IMR-90 (cell line): Measurements from ENCODE around the gene BRD4. TPM values are rescaled to one million over a fixed set of nuclear protein-coding genes. Genes with fewer than 3 reads are reported as not detected.

Experiments
- ATAC-seq: fragments of 200-7000 bp; cut with Tn5 transposase; 2 replicates; pipeline ENCODE4 v1.9.1; 2020; ENCODE audit warnings: low read depth, mild to moderate bottlenecking, moderate library complexity
- BruUV-seq: library from RNA; stranded (reverse); fragments of 400-500 nt; replicated peaks from 2 replicates; lab custom pipeline; 2021; lab: Mats Ljungman, UMichigan
- CTCF ChIA-PET: fragments of 300-600 bp; formaldehyde crosslinking; extraction: SDS; loops from one replicate; lab custom pipeline; 2021; ENCODE audit warnings: antibody characterized with exemption; lab: Yijun Ruan, JAX
- POLR2A ChIA-PET: fragments of 300-600 bp; sonication (Branson Sonifier 250); formaldehyde crosslinking; loops from one replicate; lab custom pipeline; 2022; ENCODE audit warnings: antibody characterized with exemption; ENCODE audit not compliant: unreplicated experiment; lab: Charles Lee
- DNase-seq: peaks from one replicate; pipeline ENCODE4 v3.0.0; 2013
- H2AFZ ChIP-seq: replicated peaks from 2 replicates; pipeline ENCODE3; 2013; ENCODE audit warnings: low read length, mild to moderate bottlenecking; ENCODE audit not compliant: poor library complexity
- H2AK5ac ChIP-seq: 2 replicates; pipeline ENCODE4 v1.6.1; 2013; ENCODE audit warnings: low read depth, low read length, inconsistent platforms
- H2AK9ac ChIP-seq: replicated peaks from 2 replicates; pipeline ENCODE3; 2013; ENCODE audit warnings: mild to moderate bottlenecking, low read depth, low read length, moderate library complexity; ENCODE audit not compliant: poor library complexity
- H2BK120ac ChIP-seq: 2 replicates; pipeline ENCODE4 v1.6.1; 2013; ENCODE audit warnings: low read depth, low read length, inconsistent platforms
- H2BK15ac ChIP-seq: 3 replicates; pipeline ENCODE4 v1.6.1; 2013; ENCODE audit warnings: low read depth, low read length, inconsistent platforms
- H2BK20ac ChIP-seq: 2 replicates; pipeline ENCODE4 v1.6.1; 2013; ENCODE audit warnings: low read depth, mild to moderate bottlenecking, inconsistent platforms, low read length, moderate library complexity
- H2BK5ac ChIP-seq: 2 replicates; pipeline ENCODE4 v1.6.1; 2013; ENCODE audit warnings: mild to moderate bottlenecking, low read depth, low read length, inconsistent platforms; ENCODE audit not compliant: poor library complexity, severe bottlenecking
- H3K14ac ChIP-seq: replicated peaks from 2 replicates; pipeline ENCODE4 v1.6.1; 2013; ENCODE audit warnings: low read depth, low read length, inconsistent platforms
- H3K18ac ChIP-seq: 2 replicates; pipeline ENCODE4 v1.6.1; 2013; ENCODE audit warnings: low read depth, low read length, control low read depth
- H3K23ac ChIP-seq: 2 replicates; pipeline ENCODE4 v1.6.1; 2013; ENCODE audit warnings: low read depth, low read length, inconsistent platforms
- H3K27ac ChIP-seq: 2 replicates; pipeline ENCODE4 v1.5.1; 2013; ENCODE audit warnings: mild to moderate bottlenecking, control low read depth, low read length; ENCODE audit not compliant: insufficient read depth
- H3K27me3 ChIP-seq: 2 replicates; pipeline ENCODE4 v1.6.1; 2013; ENCODE audit warnings: low read length; ENCODE audit not compliant: control insufficient read depth, insufficient read depth
- H3K36me3 ChIP-seq: 2 replicates; pipeline ENCODE4 v1.6.1; 2013; ENCODE audit warnings: low read length, mixed read lengths; ENCODE audit not compliant: control insufficient read depth, insufficient read depth
- H3K4ac ChIP-seq: 2 replicates; pipeline ENCODE4 v1.6.1; 2013; ENCODE audit warnings: low read depth, low read length, inconsistent platforms
- H3K4me1 ChIP-seq: 2 replicates; pipeline ENCODE4 v1.6.1; 2013; ENCODE audit warnings: low read length, mixed read lengths; ENCODE audit not compliant: control insufficient read depth, insufficient read depth
- H3K4me2 ChIP-seq: 2 replicates; pipeline ENCODE4 v1.6.1; 2013; ENCODE audit warnings: low read depth, mild to moderate bottlenecking, control low read depth, low read length, moderate library complexity
- H3K4me3 ChIP-seq: 2 replicates; pipeline ENCODE4 v1.5.1; 2013; ENCODE audit warnings: low read depth, mild to moderate bottlenecking, control low read depth, low read length, moderate library complexity; ENCODE audit not compliant: insufficient read depth
- H3K56ac ChIP-seq: 2 replicates; pipeline ENCODE4 v1.6.1; 2013; ENCODE audit warnings: low read length, inconsistent platforms; ENCODE audit not compliant: insufficient read depth; ENCODE audit errors: extremely low read depth
- H3K79me1 ChIP-seq, 2 experiments: 2 replicates each; pipeline ENCODE4 v1.6.1; 2013; ENCODE audit warnings: low read length in 2 of 2, inconsistent platforms in 1 of 2, low read depth in 1 of 2
- H3K9ac ChIP-seq: 2 replicates; pipeline ENCODE4 v1.6.1; 2013; ENCODE audit warnings: low read depth, low read length, control low read depth
- H3K9me1 ChIP-seq: 2 replicates; pipeline ENCODE4 v1.6.1; 2013; ENCODE audit warnings: low read length, inconsistent platforms; ENCODE audit not compliant: insufficient read depth
- H3K9me3 ChIP-seq: 2 replicates; pipeline ENCODE4 v1.6.1; 2013; ENCODE audit warnings: low read length; ENCODE audit not compliant: control insufficient read depth, insufficient read depth
- H4K20me1 ChIP-seq: 2 replicates; pipeline ENCODE4 v1.6.1; 2013; ENCODE audit warnings: low read length, inconsistent platforms; ENCODE audit not compliant: insufficient read depth
- H4K5ac ChIP-seq: 2 replicates; pipeline ENCODE4 v1.6.1; 2013; ENCODE audit warnings: mild to moderate bottlenecking, low read depth, low read length, control low read depth
- H4K8ac ChIP-seq, 2 experiments: 2 replicates each; pipeline ENCODE4 v1.6.1; 2013; ENCODE audit warnings: low read depth in 2 of 2, low read length in 2 of 2, control low read depth in 1 of 2, inconsistent platforms in 1 of 2
- H4K91ac ChIP-seq: 2 replicates; pipeline ENCODE4 v1.6.1; 2013; ENCODE audit warnings: low read depth, low read length, inconsistent platforms; ENCODE audit not compliant: insufficient read depth
- BHLHE40 ChIP-seq: fragments of 150-350 bp; IDR thresholded peaks from 2 replicates; pipeline ENCODE4 v1.6.1; 2016; ENCODE audit warnings: mild to moderate bottlenecking, low read depth, low read length
- CEBPB ChIP-seq: IDR thresholded peaks from 2 replicates; pipeline ENCODE4 v1.6.1; 2012; ENCODE audit warnings: low read depth, low read length, improper control_type of control experiment
- FOS ChIP-seq: fragments of 150-350 bp; IDR thresholded peaks from 2 replicates; pipeline ENCODE4 v1.6.1; 2016; ENCODE audit warnings: low read depth, low read length
- NFE2L2 ChIP-seq: fragments of 150-350 bp; IDR thresholded peaks from 2 replicates; pipeline ENCODE4 v1.6.1; 2016; ENCODE audit warnings: low read depth, mild to moderate bottlenecking, low read length
- RCOR1 ChIP-seq: IDR thresholded peaks from 2 replicates; pipeline ENCODE4 v1.6.1; 2012; ENCODE audit warnings: mild to moderate bottlenecking, low read length, improper control_type of control experiment; ENCODE audit not compliant: insufficient replicate concordance
- SMC3 ChIP-seq: fragments of 150-350 bp; IDR thresholded peaks from 2 replicates; pipeline ENCODE4 v1.6.1; 2016; ENCODE audit warnings: low read depth, mild to moderate bottlenecking, antibody characterized with exemption, low read length, moderate library complexity
- WGBS, 2 experiments: methylation state at CpG; one replicate each; pipeline versions ENCODE4 v1.1.5 to v1.1.7; 2013; ENCODE audit warnings: missing lambda C conversion rate in 2 of 2; ENCODE audit not compliant: insufficient read length in 1 of 2; ENCODE audit errors: extremely low coverage in 2 of 2; 5-methylcytosine and 5-hydroxymethylcytosine counted together
- dilution Hi-C: fragments of 300-500 bp; cut with HindIII; formaldehyde crosslinking; loops from one replicate; pipeline ENCODE4 v1.14.3; 2018; ENCODE audit warnings: low sequenced_read_pairs; ENCODE audit not compliant: unreplicated experiment
- in situ Hi-C: fragments of 300-500 bp; cut with MboI; formaldehyde crosslinking; loops from 3 replicates; pipeline ENCODE4 v1.14.3; 2019; ENCODE audit warnings: low sequenced_read_pairs, inconsistent platforms, mixed read lengths
- intact Hi-C: fragments of 100-400 bp; cut with micrococcal nuclease; formaldehyde crosslinking; loops from 2 replicates; pipeline ENCODE4 v1.10.0; 2022
- polyA plus RNA-seq, 3 experiments: library from polyadenylated mRNA; depleted of rRNA; stranded (reverse); fragments of >200 nt; gene quantifications; 2 replicates each; pipeline ENCODE4 v1.2.3, GENCODE V29; 2012; ENCODE audit warnings: low replicate concordance in 1 of 3
- total RNA-seq: library from RNA; depleted of rRNA; stranded (reverse); fragments of >200 nt; gene quantifications from 2 replicates; pipeline ENCODE4 v1.2.3, GENCODE V29; 2012

BRD4 gene
- total and polyA plus RNA-seq, 2 of the 4 experiments (the other 2 are of a cell fraction): 7.0 to 21.1 TPM

DNA sequence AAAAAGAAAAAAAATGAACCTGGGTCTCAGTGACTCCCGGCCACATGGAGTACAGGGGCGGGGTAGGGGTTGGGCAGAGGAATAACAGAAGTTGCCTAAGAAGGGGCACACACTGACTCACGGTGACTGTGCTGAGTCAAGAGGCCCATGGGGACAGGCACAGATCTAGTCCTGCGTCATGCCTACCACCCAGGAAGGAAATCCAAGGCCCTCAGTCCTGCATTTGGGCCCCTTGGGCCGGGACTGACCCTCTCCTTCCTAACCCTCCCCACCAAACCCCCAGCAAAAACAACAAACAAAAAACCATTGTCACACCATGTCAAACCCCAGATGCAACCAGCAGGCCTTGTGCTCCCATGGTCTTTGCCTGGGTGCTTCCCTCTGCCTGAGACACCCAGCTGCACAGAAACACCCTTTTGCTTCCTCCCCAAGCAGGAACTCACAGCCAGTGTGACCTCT is 122.0 kb downstream of the BRD4 start:
- Histone ChIP-seq H3K9me1 (peaks cover 4% of the 10 kb centered on the region; the same call in 1 of the 2 replicates), H2BK20ac (peak overlapping the region; percentile 43; the same call in 1 of the 2 replicates), H4K8ac (peak overlapping the region; percentile 31 to 60; a peak in 1 of 4 replicates), H4K20me1 (no peaks in the 10 kb centered on the region), H3K56ac (no peak overlapping the region), H2BK15ac (no peak overlapping the region), H3K27ac (no peak overlapping the region), H2BK5ac (peak overlapping the region; percentile 31), H3K27me3 (no peaks in the 10 kb centered on the region), H2BK120ac (no peak overlapping the region), H3K14ac (peak overlapping the region; percentile 79), H3K18ac (no peak overlapping the region), H3K4ac (peak overlapping the region; percentile 46; the same call in 1 of the 2 replicates), H3K79me1 (peaks cover 0 to 3% of the 10 kb centered on the region in 2 experiments; a peak in 1 of 4 replicates), H3K4me1 (no peaks in the 10 kb centered on the region; the same call in 1 of the 2 replicates), H3K4me3 (no peak overlapping the region), H3K23ac (peak overlapping the region; percentile 59; the same call in 1 of the 2 replicates), H2AFZ (peak overlapping the region; percentile 82), H2AK9ac (peak overlapping the region; percentile 44), H2AK5ac (peak overlapping the region; percentile 67), H4K91ac (no peak overlapping the region), H3K4me2 (no peak overlapping the region), H4K5ac (no peak overlapping the region; the same call in 1 of the 2 replicates), H3K9ac (no peak overlapping the region), H3K9me3 (no peaks in the 10 kb centered on the region), H3K36me3 (no peaks in the 10 kb centered on the region)
- DNase-seq (peak; percentile 59), ATAC-seq (peak; percentile 59)
- BruUV-seq: no TSS peak
- TF ChIP-seq CEBPB (peak; percentile 75), FOS (0 out of 2 replicates have a peak, but pooled peaks have one; percentile 12), NFE2L2 (peak; percentile 67), BHLHE40 (no peak), RCOR1 (no peak), SMC3 (no peak)
- POLR2A ChIA-PET: no interaction called here
- dilution Hi-C loops: no loop called here
- intact Hi-C loops: no loop called here
- CTCF ChIA-PET: interaction anchor here (0.7 kb wide), 1 partner anchor 169 kb away, joined by 3 read pairs; no protein-coding TSS in a partner anchor
- 60% methylated on average over 1 of the region's 5 CpGs; no CpG with 5 or more reads in 1 of the 2 experiments for WGBS, 2 experiments
- in situ Hi-C loops: no loop called here
